HG02885 (cell line): Measurements from ENCODE around the gene SLX4IP.

Source experiments
- ATAC-seq: cut with Tn5 transposase; IDR thresholded peaks from one replicate; pipeline ENCODE4 v1.9.1; 2021; ENCODE audit warnings: mild to moderate bottlenecking; ENCODE audit not compliant: unreplicated experiment, poor library complexity

Gene SLX4IP

GRCh38 chr20:10540636-10541493, 105.8 kb downstream of the SLX4IP start:
- ATAC-seq, result no peak

- peak; percentile 52 for ATAC-seq
Observed at GRCh38 chr20:10541668-10542411, 106.7 kb downstream of the SLX4IP start.

GRCh38 chr20:10542442-10542841, 107.3 kb downstream of the SLX4IP start:
- no peak for ATAC-seq

GRCh38 chr20:10543480-10543879, 108.4 kb downstream of the SLX4IP start:
- ATAC-seq, result no peak

- no peak for ATAC-seq
Observed at GRCh38 chr20:10547276-10548114, 112.4 kb downstream of the SLX4IP start.

- ATAC-seq, result no peak
Observed at GRCh38 chr20:10549511-10549910, 114.4 kb downstream of the SLX4IP start.

- ATAC-seq, result peak; percentile 45
Observed at GRCh38 chr20:10550204-10551118, 115.4 kb downstream of the SLX4IP start.

- ATAC-seq, result peak; percentile 82
Observed at GRCh38 chr20:10551732-10552724, 116.9 kb downstream of the SLX4IP start.

- ATAC-seq, result peak; percentile 54
Observed at GRCh38 chr20:10553326-10553984, 118.3 kb downstream of the SLX4IP start.

GRCh38 chr20:10554285-10554684, 119.2 kb downstream of the SLX4IP start:
- no peak for ATAC-seq

- ATAC-seq, result no peak
Observed at GRCh38 chr20:10555393-10555792, 120.3 kb downstream of the SLX4IP start.

GRCh38 chr20:10555865-10556308, 120.8 kb downstream of the SLX4IP start:
- ATAC-seq, result no peak

GRCh38 chr20:10556519-10557083, 121.5 kb downstream of the SLX4IP start:
- no peak for ATAC-seq

- ATAC-seq, result no peak
Observed at GRCh38 chr20:10557685-10558084, 122.6 kb downstream of the SLX4IP start.

GRCh38 chr20:10558635-10559187, 123.6 kb downstream of the SLX4IP start:
- ATAC-seq, result peak; percentile 99

GRCh38 chr20:10559266-10559665, 124.2 kb downstream of the SLX4IP start:
- no peak for ATAC-seq

GRCh38 chr20:10560686-10561085, 125.6 kb downstream of the SLX4IP start:
- no peak for ATAC-seq
